Uterus (tissue), 2 donors: ENCODE results near the gene BPTF.
"Not testable (repeated sequence)": the region's sequence is repeated elsewhere in the genome, so short reads cannot be mapped to it uniquely, and the experiment has no call there.

Experiments used
- POLR2A ChIP-seq, 2 donors: fragments of 450-650 bp; IDR thresholded peaks; one replicate each; pipeline ENCODE4 v1.6.1; 2016; ENCODE audit warnings: antibody characterized with exemption in 2 of 2, mild to moderate bottlenecking in 1 of 2, moderate library complexity in 1 of 2
- TF ChIP-seq, protein P1 (sequence below), 4 experiments: fragments of 200-600 bp in 2 of 4; fragments of 450-650 bp in 2 of 4; sonication (generic) in 2 of 4; IDR thresholded peaks; one replicate each; pipeline ENCODE4 v1.5.1; 2016 to 2019; ENCODE audit warnings: antibody characterized with exemption in 4 of 4, mild to moderate bottlenecking in 2 of 4, moderate library complexity in 1 of 4

DNA sequence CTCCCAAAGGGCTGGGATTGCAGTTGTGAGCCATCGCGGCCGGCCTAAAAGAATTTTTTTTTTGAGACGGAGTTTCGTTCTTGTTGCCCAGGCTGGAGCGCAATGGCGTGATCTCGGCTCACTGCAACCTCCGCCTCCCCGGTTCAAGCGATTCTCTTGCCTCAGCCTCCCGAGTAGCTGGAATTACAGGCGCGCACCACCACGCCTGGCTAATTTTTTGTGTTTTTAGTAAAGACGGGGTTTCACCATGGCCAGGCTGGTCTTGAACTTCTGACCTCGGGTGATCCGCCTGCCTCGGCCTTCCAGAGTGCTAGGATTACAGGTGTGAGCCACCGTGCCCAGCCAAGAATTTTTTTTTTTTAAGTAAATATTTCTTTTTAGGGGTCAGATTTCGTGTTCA is 193.2 kb downstream of the BPTF start:
- TF ChIP-seq, protein P1, sequence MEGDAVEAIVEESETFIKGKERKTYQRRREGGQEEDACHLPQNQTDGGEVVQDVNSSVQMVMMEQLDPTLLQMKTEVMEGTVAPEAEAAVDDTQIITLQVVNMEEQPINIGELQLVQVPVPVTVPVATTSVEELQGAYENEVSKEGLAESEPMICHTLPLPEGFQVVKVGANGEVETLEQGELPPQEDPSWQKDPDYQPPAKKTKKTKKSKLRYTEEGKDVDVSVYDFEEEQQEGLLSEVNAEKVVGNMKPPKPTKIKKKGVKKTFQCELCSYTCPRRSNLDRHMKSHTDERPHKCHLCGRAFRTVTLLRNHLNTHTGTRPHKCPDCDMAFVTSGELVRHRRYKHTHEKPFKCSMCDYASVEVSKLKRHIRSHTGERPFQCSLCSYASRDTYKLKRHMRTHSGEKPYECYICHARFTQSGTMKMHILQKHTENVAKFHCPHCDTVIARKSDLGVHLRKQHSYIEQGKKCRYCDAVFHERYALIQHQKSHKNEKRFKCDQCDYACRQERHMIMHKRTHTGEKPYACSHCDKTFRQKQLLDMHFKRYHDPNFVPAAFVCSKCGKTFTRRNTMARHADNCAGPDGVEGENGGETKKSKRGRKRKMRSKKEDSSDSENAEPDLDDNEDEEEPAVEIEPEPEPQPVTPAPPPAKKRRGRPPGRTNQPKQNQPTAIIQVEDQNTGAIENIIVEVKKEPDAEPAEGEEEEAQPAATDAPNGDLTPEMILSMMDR (IDR thresholded peaks at IDR 0.05): not testable (repeated sequence)
- TF ChIP-seq POLR2A (IDR thresholded peaks at IDR 0.05): not testable (repeated sequence)
